Left cardiac atrium (tissue), 4 donors: ENCODE results near the gene TUSC2. TPM values are rescaled to one million over a fixed set of nuclear protein-coding genes. Genes with fewer than 3 reads are reported as not detected.
A peak's percentile ranks its signal among the peaks of the same experiment; 100 is the strongest.
"Not testable (repeated sequence)": the region's sequence is repeated elsewhere in the genome, so short reads cannot be mapped to it uniquely, and the experiment has no call there.

Experiments
- ATAC-seq, 2 donors: fragments of 200-7000 bp; cut with Tn5 transposase; one replicate each; pipeline ENCODE4 v1.9.1; 2020; ENCODE audit warnings: mild to moderate bottlenecking in 2 of 2, moderate library complexity in 2 of 2
- DNase-seq: peaks from one replicate; pipeline ENCODE4 v3.0.0-alpha.2; 2020
- intact Hi-C, 2 donors: fragments of 100-400 bp; cut with DNase I; formaldehyde crosslinking; loops; one replicate each; pipeline versions ENCODE4 v1.14.1 to v1.15.1; 2022 to 2023
- total RNA-seq, 2 donors: library from RNA; stranded (reverse); fragmentation: NEBNext Ultra II Directional; extraction: Animal tissue kit (Norgen Biotek cat#: 25700); gene quantifications; one replicate each; pipeline ENCODE4 v1.2.1, GENCODE V29; 2021
- donor health status: DM: no; HTN: yes; CAD: no.
- donor health status: DM: no; HTN: yes; CAD: no; lungs with severe emphysema.
- donor health status: DM: yes; HTN: yes; CAD: no.
- donor health status: Dilated cardiomyopathy.

The TUSC2 gene
- total RNA-seq, 2 donors from 2014 or later, result 26.2 to 27.5 TPM

GRCh38 chr3:50322386-50323091 is 5.5 kb downstream of the TUSC2 start, which contains the start of gene HYAL2:
Gene HYAL2 (minus strand): TSS chr3:50322745. CDS start chr3:50320489, 2,256 bp downstream.
- intact Hi-C loops, result loop anchor here in 1 of 2 donors (10.0 kb wide), 1 partner anchor 88 kb away; the partner anchor contains the start of gene GNAI2
- DNase-seq, result peak; percentile 88
- ATAC-seq, result peak; percentile 4 to 12

GRCh38 chr3:50322115-50322385 is 6.0 kb downstream of the TUSC2 start:
- DNase-seq, result no peak
- no peak for ATAC-seq
- intact Hi-C loops, result loop anchor here in 1 of 2 donors (10.0 kb wide), 1 partner anchor 87 kb away; the partner anchor contains the start of gene GNAI2

- ATAC-seq, result peak; percentile 79 to 87
- intact Hi-C loops, result loop anchor here in 1 of 2 donors (10.0 kb wide), 1 partner anchor 87 kb away; the partner anchor contains the start of gene GNAI2
- DNase-seq, result peak; percentile 93
Observed at GRCh38 chr3:50321336-50322114, 6.5 kb downstream of the TUSC2 start.

GRCh38 chr3:50320853-50321335 is 7.1 kb downstream of the TUSC2 start:
- intact Hi-C loops, result loop anchor here in 1 of 2 donors (10.0 kb wide), 1 partner anchor 86 kb away; the partner anchor contains the start of gene GNAI2
- DNase-seq, result peak; percentile 85
- peak; percentile 61 to 83 for ATAC-seq

GRCh38 chr3:50319894-50320625 is 8.0 kb downstream of the TUSC2 start:
- DNase-seq (no peak), ATAC-seq (no peak)
- intact Hi-C loops, result loop anchor here in 1 of 2 donors (10.0 kb wide), 1 partner anchor 85 kb away; the partner anchor contains the start of gene GNAI2

- ATAC-seq, result no peak
- peak; percentile 23 for DNase-seq
- intact Hi-C loops, result no loop called here
Observed at GRCh38 chr3:50319181-50319893, 8.7 kb downstream of the TUSC2 start.

- intact Hi-C loops, result no loop called here
- no peak for ATAC-seq
- DNase-seq, result no peak
Observed at GRCh38 chr3:50318615-50319014, 9.4 kb downstream of the TUSC2 start.

- ATAC-seq (no peak), DNase-seq (no peak)
- intact Hi-C loops, result no loop called here
Observed at GRCh38 chr3:50318163-50318562, 9.9 kb downstream of the TUSC2 start.

- DNase-seq, result no peak
- intact Hi-C loops, result no loop called here
- no peak for ATAC-seq
Observed at GRCh38 chr3:50317300-50317699, 10.7 kb downstream of the TUSC2 start.

GRCh38 chr3:50316657-50317242 is 11.3 kb downstream of the TUSC2 start:
- intact Hi-C loops, result no loop called here
- peak; percentile 66 for DNase-seq
- ATAC-seq, result peak in 1 of 2 donors; percentile 54

- DNase-seq (no peak), ATAC-seq (no peak)
- intact Hi-C loops, result no loop called here
Observed at GRCh38 chr3:50314816-50315215, 13.2 kb downstream of the TUSC2 start.

GRCh38 chr3:50314342-50314741 is 13.7 kb downstream of the TUSC2 start:
- DNase-seq (no peak), ATAC-seq (no peak)
- intact Hi-C loops, result no loop called here

GRCh38 chr3:50312041-50312440 is 16.0 kb downstream of the TUSC2 start:
- DNase-seq, intact Hi-C loops, ATAC-seq: not testable (repeated sequence)

GRCh38 chr3:50304601-50305000 is 23.4 kb downstream of the TUSC2 start:
- ATAC-seq (no peak), DNase-seq (no peak)
- intact Hi-C loops, result no loop called here

GRCh38 chr3:50303013-50303815 is 24.8 kb downstream of the TUSC2 start, which contains the start of gene HYAL1:
Gene HYAL1 (minus strand): TSS chr3:50303574. CDS start chr3:50302956, 618 bp downstream.
- peak; percentile 4 to 26 for ATAC-seq
- intact Hi-C loops, result no loop called here
- peak; percentile 88 for DNase-seq

- DNase-seq, result no peak
- intact Hi-C loops, result no loop called here
- no peak for ATAC-seq
Observed at GRCh38 chr3:50302095-50303012, 25.7 kb downstream of the TUSC2 start.
